Measurements from ENCODE around the gene SCGB1C2. TPM values are rescaled to one million over a fixed set of nuclear protein-coding genes. Genes with fewer than 3 reads are reported as not detected.

SCGB1C2 gene
- total and polyA plus RNA-seq, 2 experiments from 2014 or later = not detected

DNA sequence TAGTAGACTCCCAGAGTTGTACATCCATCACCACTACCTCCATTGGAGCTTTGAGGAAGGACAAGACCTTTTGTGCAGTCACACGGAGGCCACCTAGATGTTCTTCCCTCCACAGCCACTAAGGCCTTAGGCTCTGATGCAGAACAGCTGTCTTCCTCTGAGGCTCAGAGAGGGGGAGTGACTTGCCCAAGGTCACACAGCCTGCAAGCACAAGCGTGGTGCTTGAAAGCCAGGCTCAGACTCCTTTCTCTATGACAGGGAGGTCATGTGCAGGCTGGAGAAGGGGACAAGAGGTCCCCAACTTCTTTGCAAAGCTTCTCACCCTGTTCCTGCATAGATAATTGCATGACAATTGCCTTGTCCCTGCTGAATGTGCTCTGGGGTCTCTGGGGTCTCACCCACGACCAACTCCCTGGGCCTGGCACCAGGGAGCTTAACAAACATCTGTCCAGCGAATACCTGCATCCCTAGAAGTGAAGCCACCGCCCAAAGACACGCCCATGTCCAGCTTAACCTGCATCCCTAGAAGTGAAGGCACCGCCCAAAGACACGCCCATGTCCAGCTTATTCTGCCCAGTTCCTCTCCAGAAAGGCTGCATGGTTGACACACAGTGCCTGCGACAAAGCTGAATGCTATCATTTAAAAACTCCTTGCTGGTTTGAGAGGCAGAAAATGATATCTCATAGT, 12.7 kb downstream of the SCGB1C2 start:
- no peak overlapping the region for H3K27ac ChIP-seq
- H3K9me2 ChIP-seq (ENCODE audit: insufficient read depth) = no peaks in the 10 kb centered on the region
- H3K4me2 ChIP-seq (ENCODE audit: unreplicated experiment) = no peak overlapping the region
- no peaks in the 10 kb centered on the region for H3K4me1 ChIP-seq (ENCODE audit: insufficient read depth)
- no peaks in the 10 kb centered on the region for H3K36me3 ChIP-seq (ENCODE audit: low read depth)
- no peaks in the 10 kb centered on the region for H3K9me3 ChIP-seq (ENCODE audit: low read depth)
- H3F3A ChIP-seq (ENCODE audit: insufficient read depth) = no peaks in the 10 kb centered on the region
- no peak overlapping the region for H2AFZ ChIP-seq
- no peaks in the 10 kb centered on the region for H3K27me3 ChIP-seq (replicated peaks; ENCODE audit: insufficient read depth)
- no peaks in the 10 kb centered on the region for H3K79me2 ChIP-seq (ENCODE audit: insufficient read depth)
- H4K20me1 ChIP-seq (ENCODE audit: insufficient read depth) = no peaks in the 10 kb centered on the region
- H3K9ac ChIP-seq = no peak overlapping the region
- in situ Hi-C loops (cut with MboI) = no loop called here
- DNase-seq = no peak
- H3K4me3 ChIP-seq = no peak overlapping the region
- TF ChIP-seq EZH2 (IDR thresholded peaks at IDR 0.05; ENCODE audit: insufficient read depth, poor library complexity, severe bottlenecking) (no peak), EZH2phosphoT487 (IDR thresholded peaks at IDR 0.05; ENCODE audit: insufficient read depth, low read depth) (no peak)
- 63 to 64% methylated on average over 9 of the region's 9 CpGs for WGBS, 2 experiments (ENCODE audit: low coverage in 1 of 2, low lambda C conversion rate in 2 of 2, missing lambda C conversion rate in 2 of 2)

GRCh38 chr17:151004-151403, 13.6 kb downstream of the SCGB1C2 start:
- WGBS, 2 experiments (ENCODE audit: low coverage in 1 of 2, low lambda C conversion rate in 2 of 2, missing lambda C conversion rate in 2 of 2) = 69 to 83% methylated on average over 2 of the region's 2 CpGs

GRCh38 chr17:151886-152859, 14.8 kb downstream of the SCGB1C2 start:
- no peaks in the 10 kb centered on the region for H4K20me1 ChIP-seq (ENCODE audit: insufficient read depth)
- WGBS, 2 experiments (ENCODE audit: low coverage in 1 of 2, low lambda C conversion rate in 2 of 2, missing lambda C conversion rate in 2 of 2) = 67 to 68% methylated on average over 25 to 26 of the region's 26 CpGs
- H3K79me2 ChIP-seq (ENCODE audit: insufficient read depth) = no peaks in the 10 kb centered on the region
- H3K9me2 ChIP-seq (ENCODE audit: insufficient read depth) = no peaks in the 10 kb centered on the region
- no peak for TF ChIP-seq EZH2phosphoT487 (IDR thresholded peaks at IDR 0.05; ENCODE audit: insufficient read depth, low read depth)
- no peak for TF ChIP-seq EZH2 (IDR thresholded peaks at IDR 0.05; ENCODE audit: insufficient read depth, poor library complexity, severe bottlenecking)
- H3K36me3 ChIP-seq (ENCODE audit: low read depth) = no peaks in the 10 kb centered on the region
- H3K4me3 ChIP-seq = no peak overlapping the region
- no peaks in the 10 kb centered on the region for H3K27me3 ChIP-seq (replicated peaks; ENCODE audit: insufficient read depth)
- no peaks in the 10 kb centered on the region for H3F3A ChIP-seq (ENCODE audit: insufficient read depth)
- H3K4me2 ChIP-seq (ENCODE audit: unreplicated experiment) = no peak overlapping the region
- DNase-seq = peak; percentile 45
- no peaks in the 10 kb centered on the region for H3K4me1 ChIP-seq (ENCODE audit: insufficient read depth)
- in situ Hi-C loops (cut with MboI) = no loop called here
- H3K9ac ChIP-seq = no peak overlapping the region
- H2AFZ ChIP-seq = no peak overlapping the region
- H3K9me3 ChIP-seq (ENCODE audit: low read depth) = no peaks in the 10 kb centered on the region
- H3K27ac ChIP-seq = no peak overlapping the region

More at GRCh38 chr17:151004-151403, 13.6 kb downstream of the SCGB1C2 start:
- Histone ChIP-seq H3K27ac (no peak overlapping the region), H3K9me2 (ENCODE audit: insufficient read depth) (no peaks in the 10 kb centered on the region), H3K27me3 (replicated peaks; ENCODE audit: insufficient read depth) (no peaks in the 10 kb centered on the region), H3K9ac (no peak overlapping the region), H3K79me2 (ENCODE audit: insufficient read depth) (no peaks in the 10 kb centered on the region), H3K4me1 (ENCODE audit: insufficient read depth) (no peaks in the 10 kb centered on the region), H3F3A (ENCODE audit: insufficient read depth) (no peaks in the 10 kb centered on the region), H4K20me1 (ENCODE audit: insufficient read depth) (no peaks in the 10 kb centered on the region), H3K4me3 (no peak overlapping the region), H3K36me3 (ENCODE audit: low read depth) (no peaks in the 10 kb centered on the region), H3K4me2 (ENCODE audit: unreplicated experiment) (no peak overlapping the region), H3K9me3 (ENCODE audit: low read depth) (no peaks in the 10 kb centered on the region), H2AFZ (no peak overlapping the region)
- TF ChIP-seq EZH2 (IDR thresholded peaks at IDR 0.05; ENCODE audit: insufficient read depth, poor library complexity, severe bottlenecking) (no peak), EZH2phosphoT487 (IDR thresholded peaks at IDR 0.05; ENCODE audit: insufficient read depth, low read depth) (no peak)
- DNase-seq = no peak
- in situ Hi-C loops (cut with MboI) = no loop called here

GRCh38 chr17:152860-153420, 15.6 kb downstream of the SCGB1C2 start:
- in situ Hi-C loops (cut with MboI) = no loop called here
- H3K36me3 ChIP-seq (ENCODE audit: low read depth) = no peaks in the 10 kb centered on the region
- no peak overlapping the region for H2AFZ ChIP-seq
- no peaks in the 10 kb centered on the region for H3K79me2 ChIP-seq (ENCODE audit: insufficient read depth)
- no peaks in the 10 kb centered on the region for H3K27me3 ChIP-seq (replicated peaks; ENCODE audit: insufficient read depth)
- H3K4me2 ChIP-seq (ENCODE audit: unreplicated experiment) = no peak overlapping the region
- H3K9me3 ChIP-seq (ENCODE audit: low read depth) = no peaks in the 10 kb centered on the region
- TF ChIP-seq EZH2 (IDR thresholded peaks at IDR 0.05; ENCODE audit: insufficient read depth, poor library complexity, severe bottlenecking) = no peak
- no peak for TF ChIP-seq EZH2phosphoT487 (IDR thresholded peaks at IDR 0.05; ENCODE audit: insufficient read depth, low read depth)
- H3K4me3 ChIP-seq = no peak overlapping the region
- H3K9ac ChIP-seq = no peak overlapping the region
- no peaks in the 10 kb centered on the region for H3F3A ChIP-seq (ENCODE audit: insufficient read depth)
- H3K9me2 ChIP-seq (ENCODE audit: insufficient read depth) = no peaks in the 10 kb centered on the region
- DNase-seq = no peak
- 73 to 74% methylated on average over 12 of the region's 12 CpGs for WGBS, 2 experiments (ENCODE audit: low coverage in 1 of 2, low lambda C conversion rate in 2 of 2, missing lambda C conversion rate in 2 of 2)
- no peaks in the 10 kb centered on the region for H4K20me1 ChIP-seq (ENCODE audit: insufficient read depth)
- H3K4me1 ChIP-seq (ENCODE audit: insufficient read depth) = no peaks in the 10 kb centered on the region
- H3K27ac ChIP-seq = no peak overlapping the region

Measured in GM23248 (cell line).